ENCODE data around the gene TMEM178B. TPM values are rescaled to one million over a fixed set of nuclear protein-coding genes. Genes with fewer than 3 reads are reported as not detected.

The TMEM178B gene
- total and polyA plus RNA-seq, 10 of the 15 experiments (the other 5 are each of a cell fraction or from before 2014, with no cell fraction given), result 0.01 to 1.1 (median 0.04) TPM; not detected in 2

DNA sequence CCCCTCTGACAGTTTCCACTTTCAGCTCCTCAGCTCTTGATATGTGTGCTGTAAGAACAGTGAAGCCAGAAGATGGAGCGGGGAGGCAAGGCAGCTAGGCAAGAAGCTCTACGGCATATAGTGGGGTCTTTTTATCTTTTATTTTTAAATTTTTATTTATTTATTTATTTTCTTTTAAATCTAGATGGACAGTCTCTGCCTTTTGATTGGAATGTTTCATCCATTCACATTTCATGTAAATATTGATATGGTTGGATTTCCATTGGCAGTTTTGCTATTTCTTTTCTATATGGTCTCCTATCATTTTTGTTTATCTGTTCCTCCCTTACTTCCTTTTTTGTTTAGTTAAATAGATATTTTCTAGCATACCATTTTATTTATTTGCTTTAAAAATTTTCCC is 183.7 kb downstream of the TMEM178B start:
- no peaks in the 10 kb centered on the region for H3K27me3 ChIP-seq (replicated peaks in 1 of 2; ENCODE audit: control insufficient read depth in 2 of 2, insufficient read depth in 2 of 2, low read length in 1 of 2)
- H3K4me1 ChIP-seq (ENCODE audit: control insufficient read depth, insufficient read depth, low read length), result no peaks in the 10 kb centered on the region
- in situ Hi-C loops (cut with MboI), result no loop called here
- no peak overlapping the region for H3K27ac ChIP-seq (ENCODE audit: control insufficient read depth, insufficient read depth)
- TF ChIP-seq PML (IDR thresholded peaks at IDR 0.05; ENCODE audit: low read length) (no peak), SIX5 (IDR thresholded peaks at IDR 0.05; ENCODE audit: low read depth, low read length, severe bottlenecking) (no peak), ZZZ3 (IDR thresholded peaks at IDR 0.05; ENCODE audit: control insufficient read depth, insufficient read length, low read depth) (no peak), CHD1 (IDR thresholded peaks at IDR 0.05; ENCODE audit: low read depth, low read length) (no peak)
- CTCF ChIA-PET, result interaction anchor here (1.3 to 1.9 kb wide), 2 partner anchors 8 to 276 kb away, joined by 3 to 4 read pairs; no protein-coding TSS in a partner anchor
- FAIRE-seq, result no peak
- intact Hi-C loops (cut with micrococcal nuclease; ENCODE audit: unreplicated experiment), result loop anchor here (10.0 kb wide), 1 partner anchor 397 kb away; no protein-coding TSS in a partner anchor
- H3K36me3 ChIP-seq (ENCODE audit: control insufficient read depth in 2 of 2, insufficient read depth in 2 of 2, low read length in 1 of 2), result no peaks in the 10 kb centered on the region
- no peaks in the 10 kb centered on the region; the same call in 2 of the 3 replicates for H3K9me3 ChIP-seq (replicated peaks; ENCODE audit: control insufficient read depth, insufficient read depth, low read length)
- no peak overlapping the region for H2AFZ ChIP-seq (ENCODE audit: control insufficient read depth, low read depth, low read length)
- WGBS (ENCODE audit: insufficient coverage, insufficient replicate concordance, low lambda C conversion rate, missing lambda C conversion rate), result 69% methylated on average over 2 of the region's 2 CpGs
- no peaks in the 10 kb centered on the region for H4K20me1 ChIP-seq (ENCODE audit: control insufficient read depth, insufficient read depth)
- SMC1A ChIA-PET (ENCODE audit: uncharacterized antibody, unreplicated experiment), result no interaction called here
- DNase-seq (ENCODE audit: low read depth, low spot score), result no peak
- POLR2A ChIA-PET, result interaction anchor here (0.7 kb wide), 1 partner anchor 16 kb away, joined by 3 read pairs; no protein-coding TSS in a partner anchor
- H3K4me2 ChIP-seq (ENCODE audit: control insufficient read depth, insufficient read depth), result no peak overlapping the region
- H3K9ac ChIP-seq (ENCODE audit: control insufficient read depth, insufficient read depth, low read length), result no peak overlapping the region
- ATAC-seq, result no peak
- no TSS peak for BruUV-seq (replicated peaks)
- no peak overlapping the region for H3K4me3 ChIP-seq
- RAD21 ChIA-PET (ENCODE audit: unreplicated experiment), result no interaction called here
- no peaks in the 10 kb centered on the region for H3K79me2 ChIP-seq (ENCODE audit: control insufficient read depth, insufficient read depth, low read length)

DNA sequence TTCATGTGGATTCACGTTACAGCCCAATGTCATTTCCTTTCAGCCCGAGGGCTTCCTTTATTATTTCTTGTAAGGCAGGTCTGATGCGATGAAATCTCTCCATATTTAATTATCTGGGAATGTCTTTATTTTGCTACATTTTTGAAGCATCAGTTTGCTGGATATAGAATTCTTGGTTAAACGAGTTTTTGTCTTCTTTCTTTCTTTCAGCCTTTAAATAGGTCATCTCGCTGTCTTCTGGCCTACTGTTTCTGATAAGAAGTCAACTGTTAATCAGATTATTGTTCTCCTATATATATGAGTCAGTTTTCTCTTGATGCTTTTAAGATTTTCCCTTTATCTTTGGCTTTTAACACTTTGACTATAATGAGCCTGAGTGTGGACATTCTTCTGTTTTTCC is 184.7 kb downstream of the TMEM178B start:
- ChIA-PET RAD21 (ENCODE audit: unreplicated experiment) (no interaction called here), CTCF (no interaction called here), SMC1A (ENCODE audit: uncharacterized antibody, unreplicated experiment) (no interaction called here), POLR2A (no interaction called here)
- no TSS peak for BruUV-seq (replicated peaks)
- Histone ChIP-seq H3K36me3 (ENCODE audit: control insufficient read depth in 2 of 2, insufficient read depth in 2 of 2, low read length in 1 of 2) (no peaks in the 10 kb centered on the region), H2AFZ (ENCODE audit: control insufficient read depth, low read depth, low read length) (no peak overlapping the region), H3K4me2 (ENCODE audit: control insufficient read depth, insufficient read depth) (no peak overlapping the region), H3K27me3 (replicated peaks in 1 of 2; ENCODE audit: control insufficient read depth in 2 of 2, insufficient read depth in 2 of 2, low read length in 1 of 2) (no peaks in the 10 kb centered on the region), H3K27ac (ENCODE audit: control insufficient read depth, insufficient read depth) (no peak overlapping the region), H3K4me1 (ENCODE audit: control insufficient read depth, insufficient read depth, low read length) (no peaks in the 10 kb centered on the region), H3K9ac (ENCODE audit: control insufficient read depth, insufficient read depth, low read length) (no peak overlapping the region), H3K79me2 (ENCODE audit: control insufficient read depth, insufficient read depth, low read length) (no peaks in the 10 kb centered on the region), H4K20me1 (ENCODE audit: control insufficient read depth, insufficient read depth) (no peaks in the 10 kb centered on the region), H3K4me3 (no peak overlapping the region), H3K9me3 (replicated peaks; ENCODE audit: control insufficient read depth, insufficient read depth, low read length) (no peaks in the 10 kb centered on the region; the same call in 2 of the 3 replicates)
- in situ Hi-C loops (cut with MboI), result no loop called here
- no peak for DNase-seq (ENCODE audit: low read depth, low spot score)
- WGBS (ENCODE audit: insufficient coverage, insufficient replicate concordance, low lambda C conversion rate, missing lambda C conversion rate), result 22% methylated on average over 5 of the region's 5 CpGs
- no peak for FAIRE-seq
- intact Hi-C loops (cut with micrococcal nuclease; ENCODE audit: unreplicated experiment), result loop anchor here (10.0 kb wide), 1 partner anchor 396 kb away; no protein-coding TSS in a partner anchor
- no peak for ATAC-seq
- TF ChIP-seq FOXM1 (IDR thresholded peaks at IDR 0.05; ENCODE audit: low read depth, low read length) (no peak), CBX5 (IDR thresholded peaks at IDR 0.05; ENCODE audit: low read depth) (no peak), CHD1 (IDR thresholded peaks at IDR 0.05; ENCODE audit: low read depth, low read length) (no peak), NRF1 (conservative IDR thresholded peaks at IDR 0.05; ENCODE audit: low read depth, low read length) (no peak), MYC (IDR thresholded peaks at IDR 0.05; ENCODE audit: insufficient read depth, insufficient read length, insufficient replicate concordance, low read length, severe bottlenecking) (no peak), ATF7 (IDR thresholded peaks at IDR 0.05; ENCODE audit: low read depth) (no peak), PAX5 (IDR thresholded peaks at IDR 0.05; ENCODE audit: borderline replicate concordance, low read depth, low read length) (no peak), MEF2B (IDR thresholded peaks at IDR 0.05; ENCODE audit: partially characterized antibody, poor library complexity, severe bottlenecking) (no peak), MYB (IDR thresholded peaks at IDR 0.05; ENCODE audit: borderline replicate concordance, low read depth, low read length) (no peak), EZH2 (IDR thresholded peaks at IDR 0.05; ENCODE audit: borderline replicate concordance, control insufficient read depth, low read depth, low read length) (no peak), ETV6 (conservative IDR thresholded peaks at IDR 0.05 in 1 of 2, IDR thresholded peaks at IDR 0.05 in 1 of 2; ENCODE audit: borderline replicate concordance in 1 of 2, low read depth in 1 of 2) (no peak), CHD4 (IDR thresholded peaks at IDR 0.05) (no peak), NFIC (IDR thresholded peaks at IDR 0.05; ENCODE audit: low read depth, low read length) (no peak), CTCF (IDR thresholded peaks at IDR 0.05 in 2 of 3, conservative IDR thresholded peaks at IDR 0.05 in 1 of 3; ENCODE audit: control insufficient read depth in 2 of 3, extremely low read depth in 1 of 3, insufficient read depth in 1 of 3, low read depth in 3 of 3, low read length in 3 of 3) (no peak)

All from GM12878 (cell line).